Mesothelial cell of epicardium (in vitro differentiated cells): ENCODE data around the gene CACNA1B. TPM values are rescaled to one million over a fixed set of nuclear protein-coding genes. Genes with fewer than 3 reads are reported as not detected.

Source experiments
- DNase-seq, 2 experiments: peaks; one replicate each; pipeline ENCODE4 v3.0.0; 2021; ENCODE audit warnings: low spot score in 2 of 2; ENCODE audit not compliant: unreplicated experiment in 2 of 2
- H3K27ac Mint-ChIP-seq: 2 replicates; pipeline ENCODE4 v1.8.0; 2021; ENCODE audit warnings: mixed read lengths
- H3K27me3 Mint-ChIP-seq: 2 replicates; pipeline ENCODE4 v1.8.0; 2021; ENCODE audit warnings: low read depth, mixed read lengths
- H3K36me3 Mint-ChIP-seq: 2 replicates; pipeline ENCODE4 v1.8.0; 2021; ENCODE audit warnings: mixed read lengths
- H3K4me1 Mint-ChIP-seq: 2 replicates; pipeline ENCODE4 v1.8.0; 2021; ENCODE audit warnings: mixed read lengths
- H3K4me3 Mint-ChIP-seq: 2 replicates; pipeline ENCODE4 v1.8.0; 2021; ENCODE audit warnings: mild to moderate bottlenecking, moderate library complexity, mixed read lengths
- H3K9me3 Mint-ChIP-seq: 2 replicates; pipeline ENCODE4 v1.8.0; 2021; ENCODE audit warnings: mixed read lengths
- CTCF ChIP-seq: fragments of 200-600 bp; sonication (generic); IDR thresholded peaks from one replicate; pipeline ENCODE4 v1.5.0; 2021; ENCODE audit warnings: antibody characterized with exemption; ENCODE audit not compliant: unreplicated experiment
- total RNA-seq: library from RNA; stranded (reverse); gene quantifications from 3 replicates; pipeline ENCODE4 v1.2.1, GENCODE V29; 2021

Gene CACNA1B
- total RNA-seq, 1 donor from 2014 or later, result 0.87 TPM

GRCh38 chr9:138095813-138096518 lies 218.4 kb downstream of the CACNA1B start:
- no peaks in the 10 kb centered on the region for H3K36me3 Mint-ChIP-seq
- H3K27ac Mint-ChIP-seq, result no peak overlapping the region
- no peak overlapping the region for H3K4me3 Mint-ChIP-seq
- no peak for DNase-seq
- no peaks in the 10 kb centered on the region for H3K27me3 Mint-ChIP-seq
- H3K9me3 Mint-ChIP-seq, result peaks cover 36% of the 10 kb centered on the region
- no peaks in the 10 kb centered on the region for H3K4me1 Mint-ChIP-seq
- no peak for TF ChIP-seq CTCF

GRCh38 chr9:138096519-138096845 lies 218.9 kb downstream of the CACNA1B start:
- peak in 1 of 2 experiments; percentile 11 for DNase-seq
- H3K27ac Mint-ChIP-seq, result no peak overlapping the region

GRCh38 chr9:138097501-138097991 lies 220.0 kb downstream of the CACNA1B start:
- H3K27me3 Mint-ChIP-seq, result no peaks in the 10 kb centered on the region
- H3K4me1 Mint-ChIP-seq, result no peaks in the 10 kb centered on the region
- no peak overlapping the region for H3K27ac Mint-ChIP-seq
- H3K9me3 Mint-ChIP-seq, result peaks cover 23% of the 10 kb centered on the region
- no peaks in the 10 kb centered on the region for H3K36me3 Mint-ChIP-seq
- H3K4me3 Mint-ChIP-seq, result no peak overlapping the region
- no peak for TF ChIP-seq CTCF
- DNase-seq, result peak in 1 of 2 experiments; percentile 21

More at GRCh38 chr9:138096519-138096845, 218.9 kb downstream of the CACNA1B start:
- H3K27me3 Mint-ChIP-seq, result no peaks in the 10 kb centered on the region
- peaks cover 32% of the 10 kb centered on the region for H3K9me3 Mint-ChIP-seq
- H3K36me3 Mint-ChIP-seq, result no peaks in the 10 kb centered on the region
- H3K4me1 Mint-ChIP-seq, result no peaks in the 10 kb centered on the region
- TF ChIP-seq CTCF, result no peak
- no peak overlapping the region for H3K4me3 Mint-ChIP-seq

- Mint-ChIP-seq H3K27ac (peak overlapping the region; percentile 19), H3K4me3 (no peak overlapping the region), H3K9me3 (peaks cover 23% of the 10 kb centered on the region), H3K27me3 (no peaks in the 10 kb centered on the region), H3K36me3 (no peaks in the 10 kb centered on the region), H3K4me1 (peaks cover 3% of the 10 kb centered on the region)
- no peak for TF ChIP-seq CTCF
- peak in 1 of 2 experiments; percentile 25 for DNase-seq
Measured at GRCh38 chr9:138098116-138098907, 220.7 kb downstream of the CACNA1B start.

- Mint-ChIP-seq H3K4me1 (peaks cover 3% of the 10 kb centered on the region), H3K27me3 (no peaks in the 10 kb centered on the region), H3K27ac (no peak overlapping the region), H3K4me3 (no peak overlapping the region), H3K9me3 (peaks cover 18% of the 10 kb centered on the region), H3K36me3 (no peaks in the 10 kb centered on the region)
- TF ChIP-seq CTCF, result no peak
- DNase-seq, result peak in 1 of 2 experiments; percentile 14
Measured at GRCh38 chr9:138098908-138099791, 221.6 kb downstream of the CACNA1B start.
